NCI-H1105 (cell line): ENCODE results near the gene IL11.

Experiments
- DNase-seq: peaks from one replicate; lab custom pipeline; 2025; lab: John Stamatoyannopoulos, UW

The IL11 gene

GRCh38 chr19:55324662-55325061 lies 45.6 kb downstream of the IL11 start:
- no peak for DNase-seq

GRCh38 chr19:55322204-55322885 lies 47.9 kb downstream of the IL11 start:
- no peak for DNase-seq

GRCh38 chr19:55321466-55322137 lies 48.7 kb downstream of the IL11 start:
- DNase-seq = no peak

- no peak for DNase-seq
Observed at GRCh38 chr19:55320844-55321419, 49.3 kb downstream of the IL11 start.

DNA sequence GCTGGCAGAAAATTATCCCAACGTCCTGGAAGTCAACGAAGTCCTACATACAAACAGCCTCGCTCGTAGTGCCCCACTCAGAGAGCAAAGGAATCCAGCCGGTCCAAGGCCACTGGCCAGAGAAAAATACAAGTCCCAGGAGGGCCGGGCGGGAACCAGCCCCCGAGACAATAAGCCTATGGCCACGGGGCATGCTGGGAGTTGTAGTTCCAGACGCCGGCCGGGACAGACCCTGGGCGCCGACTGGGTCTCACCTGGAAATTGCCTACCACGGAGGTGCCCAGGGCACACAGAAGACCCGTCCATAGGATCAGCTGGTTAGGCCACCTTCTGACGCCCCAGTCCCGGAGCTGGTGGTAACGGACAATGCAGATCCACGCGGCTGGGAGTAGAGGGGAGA lies 50.5 kb downstream of the IL11 start:
- no peak for DNase-seq

GRCh38 chr19:55316646-55317045 lies 53.6 kb downstream of the IL11 start:
- DNase-seq = no peak

GRCh38 chr19:55315956-55316525 lies 54.2 kb downstream of the IL11 start:
- no peak for DNase-seq

GRCh38 chr19:55314396-55314795 lies 55.9 kb downstream of the IL11 start:
- DNase-seq = no peak
